Ovary (tissue), 9 donors: Measurements from ENCODE around the gene ZFHX2. TPM values are rescaled to one million over a fixed set of nuclear protein-coding genes. Genes with fewer than 3 reads are reported as not detected.

Source experiments
- DNase-seq, 5 donors: peaks; one replicate each; pipeline ENCODE4 v3.0.0-alpha.2; 2019 to 2020
- H3K27ac ChIP-seq, 2 donors: fragments of 200-600 bp; one replicate each; pipeline versions ENCODE4 v1.5.1 to v1.8.0; 2019 to 2022
- H3K27me3 ChIP-seq: fragments of 200-600 bp; one replicate; pipeline ENCODE4 v1.8.0; 2022
- H3K36me3 ChIP-seq: fragments of 200-600 bp; sonication (generic); one replicate; pipeline ENCODE4 v1.5.1; 2019
- H3K4me1 ChIP-seq: one replicate; pipeline ENCODE4 v1.8.1; 2013; ENCODE audit warnings: mild to moderate bottlenecking, moderate library complexity; ENCODE audit not compliant: insufficient read depth
- H3K4me3 ChIP-seq: fragments of 200-600 bp; sonication (generic); one replicate; pipeline ENCODE4 v1.5.1; 2017
- H3K9me3 ChIP-seq, 2 donors: fragments of 200-600 bp in 1 of 2; sonication (generic) in 1 of 2; one replicate each; pipeline versions ENCODE4 v1.5.1 to v1.8.1; 2013 to 2019; ENCODE audit warnings: mild to moderate bottlenecking in 1 of 2, moderate library complexity in 1 of 2
- EP300 ChIP-seq: sonication (generic); formaldehyde crosslinking; IDR thresholded peaks from one replicate; pipeline ENCODE4 v1.6.1; 2017; ENCODE audit warnings: antibody characterized with exemption
- POLR2A ChIP-seq: fragments of 450-650 bp; IDR thresholded peaks from one replicate; pipeline ENCODE4 v1.6.1; 2017; ENCODE audit warnings: antibody characterized with exemption, mild to moderate bottlenecking, moderate library complexity
- WGBS, 3 donors: extraction: QIAGEN DNeasy Blood & Tissue Kit in 1 of 3; methylation state at CpG; one replicate each; pipeline versions ENCODE4 v1.1.5 to v1.1.7; 2013 to 2017; 5-methylcytosine and 5-hydroxymethylcytosine counted together
- intact Hi-C, 4 donors: fragments of 100-400 bp; cut with DNase I; formaldehyde crosslinking; loops; one replicate each; pipeline versions ENCODE4 v1.11.0 to v1.15.1; 2022 to 2023
- polyA plus RNA-seq, 2 donors: library from polyadenylated mRNA; stranded (reverse); fragments of 200-250 nt in 1 of 2; fragments of 350-450 nt in 1 of 2; fragmentation: Illumina TruSeq in 1 of 2; extraction: RNeasy Lipid Tissue Mini Kit (QIAGEN cat#74804) in 1 of 2; gene quantifications; one replicate each; pipeline ENCODE4 v1.2.3, GENCODE V29; 2013 to 2014
- total RNA-seq, 7 donors: library from RNA; depleted of rRNA in 2 of 7; stranded (reverse); fragments of >200 nt in 2 of 7; fragmentation: NEBNext Ultra II Directional in 3 of 7; extraction: Animal tissue kit (Norgen Biotek cat#: 25700) in 3 of 7; gene quantifications; one replicate each; pipeline versions ENCODE4 v1.1.0 to v1.2.4, GENCODE V29; 2016 to 2023
- TF ChIP-seq, protein P1 (sequence below), 3 donors: fragments of 450-650 bp in 2 of 3; fragments of 200-600 bp in 1 of 3; IDR thresholded peaks; one replicate each; pipeline versions ENCODE4 v1.5.1 to v1.8.0; 2016 to 2022; ENCODE audit warnings: antibody characterized with exemption in 3 of 3, mild to moderate bottlenecking in 1 of 3
- donor health status: DM: no; HTN: no; CAD: no; lungs with moderate emphysema.
- donor health status: DM: no; HTN: no; CAD: no.
- donor health status: Bipolar disorder and iron deficiency.
- donor health status: DM: yes; HTN: yes; CAD: no.
- donor health status: DM: no; HTN: no; CAD: no.
- donor health status: DM: yes; HTN: yes; CAD: no.

The ZFHX2 gene
- total and polyA plus RNA-seq, 9 donors: 0.34 to 2.3 (median 1.1) TPM

DNA sequence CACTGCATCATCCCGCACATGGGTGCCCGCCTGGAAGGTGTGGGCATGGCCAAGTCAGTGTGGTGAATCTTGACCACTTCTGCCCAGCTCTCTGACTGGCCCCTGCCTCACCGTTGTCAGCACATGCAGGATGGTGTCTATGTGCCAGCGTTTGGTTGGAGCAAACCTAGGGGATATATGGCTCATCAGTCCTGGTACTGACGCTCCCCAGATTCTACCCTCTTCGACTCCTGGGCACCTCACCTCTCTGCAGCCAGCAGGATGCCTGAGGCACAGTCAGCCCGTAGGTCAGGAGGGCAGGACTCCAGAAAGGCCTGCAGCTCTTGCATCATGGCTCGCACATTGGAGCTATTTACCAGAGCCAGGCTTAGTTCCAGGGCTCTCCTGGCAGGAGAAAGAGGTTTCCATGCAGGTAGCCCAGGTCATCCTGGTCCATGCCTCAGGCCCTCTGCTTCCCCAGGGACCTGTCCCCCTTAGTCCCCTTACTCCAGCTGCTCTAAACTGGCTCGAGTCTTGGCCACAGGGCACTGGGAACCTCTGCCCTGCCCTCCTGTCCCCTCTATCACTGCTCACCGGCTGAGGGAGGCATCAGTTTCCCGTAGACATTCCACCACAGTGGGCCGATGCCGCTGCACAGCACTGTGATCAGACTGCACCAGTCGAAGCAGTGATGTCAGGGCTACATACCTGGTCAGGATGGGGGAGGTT lies 12.1 kb upstream of the ZFHX2 start:
- intact Hi-C loops: loop anchor here in 2 of 4 donors (2.0 to 10.0 kb wide), 3 partner anchors 85 to 239 kb away; partner anchors contain the start of gene PABPN1 (in 1 of the 2)
- peak overlapping the region in 1 of 2 donors; percentile 49 for H3K27ac ChIP-seq
- H3K27me3 ChIP-seq: no peaks in the 10 kb centered on the region
- H3K4me3 ChIP-seq: no peak overlapping the region
- peak in 3 of 5 donors; percentile 35 to 45 (median 38) for DNase-seq
- no peaks in the 10 kb centered on the region for H3K4me1 ChIP-seq
- H3K9me3 ChIP-seq: no peaks in the 10 kb centered on the region
- no peaks in the 10 kb centered on the region for H3K36me3 ChIP-seq
- TF ChIP-seq EP300 (no peak), POLR2A (no peak)
- TF ChIP-seq, protein P1, sequence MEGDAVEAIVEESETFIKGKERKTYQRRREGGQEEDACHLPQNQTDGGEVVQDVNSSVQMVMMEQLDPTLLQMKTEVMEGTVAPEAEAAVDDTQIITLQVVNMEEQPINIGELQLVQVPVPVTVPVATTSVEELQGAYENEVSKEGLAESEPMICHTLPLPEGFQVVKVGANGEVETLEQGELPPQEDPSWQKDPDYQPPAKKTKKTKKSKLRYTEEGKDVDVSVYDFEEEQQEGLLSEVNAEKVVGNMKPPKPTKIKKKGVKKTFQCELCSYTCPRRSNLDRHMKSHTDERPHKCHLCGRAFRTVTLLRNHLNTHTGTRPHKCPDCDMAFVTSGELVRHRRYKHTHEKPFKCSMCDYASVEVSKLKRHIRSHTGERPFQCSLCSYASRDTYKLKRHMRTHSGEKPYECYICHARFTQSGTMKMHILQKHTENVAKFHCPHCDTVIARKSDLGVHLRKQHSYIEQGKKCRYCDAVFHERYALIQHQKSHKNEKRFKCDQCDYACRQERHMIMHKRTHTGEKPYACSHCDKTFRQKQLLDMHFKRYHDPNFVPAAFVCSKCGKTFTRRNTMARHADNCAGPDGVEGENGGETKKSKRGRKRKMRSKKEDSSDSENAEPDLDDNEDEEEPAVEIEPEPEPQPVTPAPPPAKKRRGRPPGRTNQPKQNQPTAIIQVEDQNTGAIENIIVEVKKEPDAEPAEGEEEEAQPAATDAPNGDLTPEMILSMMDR (IDR thresholded peaks at IDR 0.05): no peak
- 61 to 76% (median 67%) methylated on average over 13 to 14 of the region's 14 CpGs for WGBS, 3 donors

DNA sequence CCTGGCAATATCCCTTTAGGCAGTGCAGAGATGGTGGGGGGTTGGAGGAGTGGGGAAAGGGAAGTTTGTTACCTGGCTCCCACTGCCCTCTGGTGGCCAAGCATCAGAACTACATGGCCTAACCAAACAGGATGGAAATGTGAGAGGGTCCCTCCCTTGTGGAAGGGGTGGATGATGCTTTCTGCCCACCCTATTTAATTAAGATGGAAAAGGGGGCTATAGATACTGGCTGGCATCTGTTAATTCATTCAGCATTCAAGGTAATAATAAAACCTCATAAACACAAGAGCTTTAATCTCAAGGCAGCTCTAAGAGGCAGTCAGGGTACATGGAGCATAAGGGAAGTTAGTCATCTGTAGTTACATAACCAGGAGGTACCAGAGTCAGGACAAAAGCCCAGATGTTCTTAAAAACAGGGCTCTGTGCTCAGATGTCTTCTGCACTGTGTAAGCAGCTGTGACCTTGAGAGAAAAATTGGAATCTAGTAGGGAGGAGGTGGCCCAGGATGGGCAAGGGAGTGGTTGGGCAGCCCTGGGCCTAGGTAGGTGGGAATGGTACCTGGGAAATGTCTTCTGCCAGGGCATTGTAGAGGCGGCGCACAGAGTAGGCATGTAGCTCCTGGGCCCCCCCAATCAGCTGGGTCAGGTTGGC lies 11.4 kb upstream of the ZFHX2 start:
- H3K27ac ChIP-seq: peak overlapping the region in 1 of 2 donors; percentile 49
- H3K4me1 ChIP-seq: no peaks in the 10 kb centered on the region
- no peaks in the 10 kb centered on the region for H3K27me3 ChIP-seq
- intact Hi-C loops: loop anchor here in 2 of 4 donors (2.0 to 10.0 kb wide), 3 partner anchors 84 to 238 kb away; partner anchors contain the start of gene PABPN1 (in 1 of the 2)
- TF ChIP-seq, protein P1 (IDR thresholded peaks at IDR 0.05): peak; percentile 69 to 87 (median 80)
- TF ChIP-seq EP300 (no peak), POLR2A (no peak)
- H3K9me3 ChIP-seq: no peaks in the 10 kb centered on the region
- peak in 3 of 5 donors; percentile 57 to 61 (median 59) for DNase-seq
- H3K4me3 ChIP-seq: no peak overlapping the region
- H3K36me3 ChIP-seq: no peaks in the 10 kb centered on the region
- WGBS, 3 donors: 79 to 84% (median 84%) methylated on average over 2 of the region's 2 CpGs

DNA sequence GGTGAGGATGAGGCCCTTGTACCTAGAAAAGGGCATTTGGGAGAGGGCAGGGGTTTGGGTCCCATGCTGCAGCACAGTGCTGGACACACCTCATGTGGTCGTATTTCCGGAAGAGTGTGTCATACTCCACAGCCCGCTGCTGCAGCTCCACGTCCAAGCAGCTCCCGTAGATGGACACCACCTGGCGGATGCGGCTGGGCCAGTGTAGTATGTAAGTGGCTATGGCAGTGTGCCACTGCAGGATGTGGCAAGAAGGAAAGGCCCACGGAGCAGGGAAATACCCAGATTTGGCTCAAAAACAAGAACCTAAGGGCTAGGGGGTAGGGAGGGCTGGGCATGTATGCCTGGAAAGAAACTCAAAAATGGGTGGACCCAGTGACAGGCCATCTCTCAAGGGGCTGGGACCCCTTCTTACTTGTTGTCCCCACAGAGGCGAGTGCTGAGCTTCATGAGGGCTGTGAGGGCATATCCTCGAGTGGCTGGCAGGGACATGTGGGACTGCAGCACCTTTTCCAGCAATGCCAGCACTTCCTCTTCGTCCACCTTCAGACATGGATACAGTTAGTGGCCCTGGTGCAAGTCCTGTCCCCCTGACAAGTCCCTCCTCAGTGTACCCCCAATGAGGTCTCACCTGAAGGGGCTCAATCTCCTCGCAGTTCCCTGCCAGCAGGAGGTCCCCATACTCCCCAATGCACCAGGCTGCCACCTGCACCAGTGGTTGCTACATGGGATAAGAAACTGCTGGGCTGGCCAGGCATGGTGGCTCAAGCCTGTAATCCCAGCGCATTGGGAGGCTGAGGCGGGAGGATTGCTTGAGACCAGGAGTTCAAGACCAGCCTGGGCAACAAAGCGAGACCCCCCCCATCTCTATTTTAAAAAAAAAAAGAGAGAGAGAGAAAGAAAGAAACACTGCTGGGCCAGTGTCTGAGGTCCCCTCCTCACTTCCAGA lies 10.6 kb upstream of the ZFHX2 start:
- 69 to 71% (median 69%) methylated on average over 15 of the region's 15 CpGs for WGBS, 3 donors
- Histone ChIP-seq H3K9me3 (no peaks in the 10 kb centered on the region), H3K4me1 (peaks cover under 1% of the 10 kb centered on the region), H3K4me3 (no peak overlapping the region), H3K36me3 (no peaks in the 10 kb centered on the region), H3K27me3 (no peaks in the 10 kb centered on the region), H3K27ac (peak overlapping the region in 1 of 2 donors; percentile 49)
- intact Hi-C loops: loop anchor here (2.0 to 10.0 kb wide), 4 partner anchors 83 to 237 kb away; partner anchors contain the start of gene PABPN1 (in 1 of the 4)
- TF ChIP-seq EP300: no peak
- no peak for TF ChIP-seq POLR2A
- TF ChIP-seq, protein P1 (IDR thresholded peaks at IDR 0.05): no peak
- peak in 1 of 5 donors; percentile 34 for DNase-seq

DNA sequence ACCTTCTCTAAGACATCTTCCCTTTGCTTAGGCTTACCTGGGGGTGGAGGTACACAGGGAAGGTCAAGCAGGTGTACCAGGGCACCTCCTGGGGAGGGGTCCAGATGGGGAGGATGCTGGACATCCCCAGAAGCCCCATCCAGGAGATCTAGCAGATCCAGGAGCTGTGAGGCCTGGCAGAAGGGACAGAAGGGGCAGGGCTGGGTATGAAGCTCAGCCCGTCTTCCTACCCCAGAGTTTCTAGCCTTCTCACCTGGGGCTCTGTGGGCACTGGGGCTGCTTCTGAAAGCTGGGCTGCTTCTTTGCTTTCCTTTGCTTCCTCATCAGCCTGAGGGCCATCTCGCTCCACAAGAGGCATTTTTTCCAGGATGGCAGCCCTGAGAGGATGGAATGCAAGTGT lies 9.7 kb upstream of the ZFHX2 start:
- Histone ChIP-seq H3K9me3 (no peaks in the 10 kb centered on the region), H3K27me3 (no peaks in the 10 kb centered on the region), H3K4me3 (no peak overlapping the region), H3K36me3 (no peaks in the 10 kb centered on the region), H3K4me1 (peaks cover 6% of the 10 kb centered on the region), H3K27ac (no peak overlapping the region)
- no peak for DNase-seq
- TF ChIP-seq, protein P1 (IDR thresholded peaks at IDR 0.05): no peak
- no peak for TF ChIP-seq EP300
- WGBS, 3 donors: 93 to 97% (median 95%) methylated on average over 2 of the region's 2 CpGs
- intact Hi-C loops: loop anchor here (2.0 to 10.0 kb wide), 4 partner anchors 82 to 236 kb away; partner anchors contain the start of gene PABPN1 (in 1 of the 4)
